H9 (cell line): Measurements from ENCODE around the gene APPL1. TPM values are rescaled to one million over a fixed set of nuclear protein-coding genes. Genes with fewer than 3 reads are reported as not detected.

Experiments
- DNase-seq: peaks from one replicate; pipeline ENCODE4 v3.0.0-alpha.2; 2017
- H2AFZ ChIP-seq: one replicate; pipeline ENCODE4 v1.6.1; 2013; ENCODE audit warnings: mild to moderate bottlenecking, low read length, control low read depth, moderate library complexity
- H2AK5ac ChIP-seq: 2 replicates; pipeline ENCODE4 v1.6.1; 2013; ENCODE audit warnings: low read length, control low read depth, mixed read lengths; ENCODE audit not compliant: insufficient read length
- H2BK120ac ChIP-seq: one replicate; pipeline ENCODE4 v1.6.1; 2013; ENCODE audit warnings: low read depth, mild to moderate bottlenecking, low read length, control low read depth, inconsistent platforms; ENCODE audit not compliant: poor library complexity, severe bottlenecking
- H2BK12ac ChIP-seq: 2 replicates; pipeline ENCODE4 v1.6.1; 2013; ENCODE audit warnings: low read length, control low read depth, mixed read lengths, low read depth; ENCODE audit not compliant: insufficient read length
- H2BK15ac ChIP-seq: 2 replicates; pipeline ENCODE4 v1.6.1; 2013; ENCODE audit warnings: low read depth, low read length, control low read depth
- H2BK20ac ChIP-seq: one replicate; pipeline ENCODE4 v1.6.1; 2013; ENCODE audit warnings: low read depth, mild to moderate bottlenecking, low read length, control low read depth, inconsistent platforms; ENCODE audit not compliant: poor library complexity, severe bottlenecking
- H2BK5ac ChIP-seq: 2 replicates; pipeline ENCODE4 v1.6.1; 2013; ENCODE audit warnings: low read length, control low read depth, mixed read lengths; ENCODE audit not compliant: insufficient read length
- H3K14ac ChIP-seq: 2 replicates; pipeline ENCODE4 v1.6.1; 2013; ENCODE audit warnings: low read length, control low read depth; ENCODE audit not compliant: insufficient read depth
- H3K18ac ChIP-seq: 2 replicates; pipeline ENCODE4 v1.6.1; 2013; ENCODE audit warnings: low read depth, mild to moderate bottlenecking, mixed read lengths, low read length, control low read depth; ENCODE audit not compliant: insufficient read length
- H3K23ac ChIP-seq: 2 replicates; pipeline ENCODE4 v1.6.1; 2013; ENCODE audit warnings: low read length, control low read depth, mixed read lengths, low read depth; ENCODE audit not compliant: insufficient read length
- H3K23me2 ChIP-seq: 2 replicates; pipeline ENCODE4 v1.6.1; 2013; ENCODE audit warnings: low read depth, mild to moderate bottlenecking, mixed read lengths, low read length, control low read depth; ENCODE audit not compliant: insufficient read length, poor library complexity, severe bottlenecking
- H3K27ac ChIP-seq: 2 replicates; pipeline ENCODE4 v1.5.1; 2013; ENCODE audit warnings: low read length, control low read depth, mixed read lengths, low read depth; ENCODE audit not compliant: insufficient read length
- H3K27me3 ChIP-seq: 2 replicates; pipeline ENCODE4 v1.6.1; 2013; ENCODE audit warnings: low read length, control low read depth, inconsistent platforms; ENCODE audit not compliant: insufficient read depth
- H3K4ac ChIP-seq: 2 replicates; pipeline ENCODE4 v1.6.1; 2013; ENCODE audit warnings: low read depth, mild to moderate bottlenecking, control low read depth, inconsistent platforms, low read length, moderate library complexity
- H3K4me1 ChIP-seq: 2 replicates; pipeline ENCODE4 v1.6.1; 2013; ENCODE audit warnings: low read length, control low read depth, inconsistent platforms; ENCODE audit not compliant: insufficient read depth
- H3K4me2 ChIP-seq: 2 replicates; pipeline ENCODE4 v1.6.1; 2013; ENCODE audit warnings: low read length, control low read depth, mixed read lengths; ENCODE audit not compliant: insufficient read length, insufficient read depth
- H3K56ac ChIP-seq: 2 replicates; pipeline ENCODE4 v1.6.1; 2013; ENCODE audit warnings: low read depth, mild to moderate bottlenecking, mixed read lengths, low read length, control low read depth; ENCODE audit not compliant: insufficient read length
- H3K79me1 ChIP-seq: 2 replicates; pipeline ENCODE4 v1.6.1; 2013; ENCODE audit warnings: low read depth, mild to moderate bottlenecking, moderate library complexity, low read length, control low read depth, inconsistent platforms; ENCODE audit not compliant: insufficient read depth, poor library complexity, severe bottlenecking
- H3K79me2 ChIP-seq: 2 replicates; pipeline ENCODE4 v1.6.1; 2013; ENCODE audit warnings: low read length, control low read depth, inconsistent platforms; ENCODE audit not compliant: insufficient read depth
- H3K9ac ChIP-seq: 2 replicates; pipeline ENCODE4 v1.6.1; 2013; ENCODE audit warnings: low read length, control low read depth, mixed read lengths; ENCODE audit not compliant: insufficient read length; ENCODE audit errors: extremely low read depth
- H3K9me3 ChIP-seq: one replicate; pipeline ENCODE4 v1.6.1; 2013; ENCODE audit warnings: low read depth, low read length, inconsistent platforms; ENCODE audit not compliant: control insufficient read depth
- H3T11ph ChIP-seq: one replicate; pipeline ENCODE4 v1.6.1; 2013; ENCODE audit warnings: mild to moderate bottlenecking, low read length, control low read depth, inconsistent platforms
- H4K20me1 ChIP-seq: one replicate; pipeline ENCODE4 v1.6.1; 2013; ENCODE audit not compliant: control insufficient read depth, insufficient read length, insufficient read depth
- H4K5ac ChIP-seq: 2 replicates; pipeline ENCODE4 v1.6.1; 2013; ENCODE audit warnings: low read depth, mild to moderate bottlenecking, mixed read lengths, low read length, control low read depth; ENCODE audit not compliant: insufficient read length
- H4K8ac ChIP-seq: replicated peaks from 2 replicates; pipeline ENCODE4 v1.6.1; 2013; ENCODE audit warnings: low read length, control low read depth, mixed read lengths, low read depth; ENCODE audit not compliant: insufficient read length
- H4K91ac ChIP-seq: 2 replicates; pipeline ENCODE4 v1.6.1; 2013; ENCODE audit warnings: low read depth, mild to moderate bottlenecking, moderate library complexity, mixed read lengths, low read length, control low read depth; ENCODE audit not compliant: insufficient read length
- H3K27ac Mint-ChIP-seq, 3 experiments: 2 replicates in 2 of 3; 3 replicates in 1 of 3; pipeline ENCODE4 v1.8.0; 2020 to 2021; ENCODE audit warnings: mixed read lengths in 3 of 3, mild to moderate bottlenecking in 1 of 3, moderate library complexity in 1 of 3
- H3K27me3 Mint-ChIP-seq: 2 replicates; pipeline ENCODE4 v1.8.0; 2021; ENCODE audit warnings: low read depth, mild to moderate bottlenecking, moderate library complexity, mixed read lengths
- H3K36me3 Mint-ChIP-seq, 3 experiments: 2 replicates in 2 of 3; 3 replicates in 1 of 3; pipeline ENCODE4 v1.8.0; 2020 to 2021; ENCODE audit warnings: low read depth in 3 of 3, mixed read lengths in 3 of 3; ENCODE audit not compliant: insufficient read depth in 1 of 3
- H3K4me1 Mint-ChIP-seq, 2 experiments: 2 replicates each; pipeline ENCODE4 v1.8.0; 2020; ENCODE audit warnings: mixed read lengths in 2 of 2
- H3K4me3 Mint-ChIP-seq, 2 experiments: 2 replicates in 1 of 2; 3 replicates in 1 of 2; pipeline ENCODE4 v1.8.0; 2020 to 2021; ENCODE audit warnings: mild to moderate bottlenecking in 2 of 2, mixed read lengths in 2 of 2, moderate library complexity in 1 of 2
- H3K9me3 Mint-ChIP-seq, 2 experiments: 2 replicates in 1 of 2; 3 replicates in 1 of 2; pipeline ENCODE4 v1.8.0; 2020; ENCODE audit warnings: mild to moderate bottlenecking in 2 of 2, mixed read lengths in 2 of 2, moderate library complexity in 1 of 2
- CTCF ChIP-seq: fragments of 200-600 bp; sonication (generic); conservative IDR thresholded peaks from 3 replicates; pipeline ENCODE4 v1.8.0; 2021; ENCODE audit warnings: antibody characterized with exemption, mild to moderate bottlenecking
- WGBS: extraction: QIAGEN DNeasy Blood & Tissue Kit; methylation state at CpG from one replicate; pipeline ENCODE4 v1.1.7; 2013; ENCODE audit warnings: missing lambda C conversion rate, low lambda C conversion rate, mixed read lengths; ENCODE audit not compliant: insufficient read length; ENCODE audit errors: extremely low coverage; 5-methylcytosine and 5-hydroxymethylcytosine counted together
- total RNA-seq: library from RNA; stranded (reverse); gene quantifications from 2 replicates; pipeline ENCODE4 v1.2.1, GENCODE V29; 2021

APPL1 gene
- total RNA-seq, 1 experiment from 2014 or later, result 34.4 TPM

GRCh38 chr3:57268416-57268815 is 40.9 kb downstream of the APPL1 start:
- no peak overlapping the region for H2BK20ac ChIP-seq
- no peak overlapping the region for H3K4me2 ChIP-seq
- H3K79me2 ChIP-seq, result no peaks in the 10 kb centered on the region
- H2BK15ac ChIP-seq, result no peak overlapping the region
- no peak overlapping the region for H3K9ac ChIP-seq
- no peaks in the 10 kb centered on the region for H3K27me3 ChIP-seq
- H3K79me1 ChIP-seq, result no peaks in the 10 kb centered on the region
- Mint-ChIP-seq H3K4me1 (peaks cover 0 to 5% of the 10 kb centered on the region in 2 experiments; a peak in 2 of 4 replicates), H3K27ac (no peak overlapping the region), H3K9me3 (peaks cover 2% of the 10 kb centered on the region in 2 experiments; a peak in 4 of 5 replicates), H3K4me3 (no peak overlapping the region), H3K36me3 (peaks cover 28 to 61% (median 57%) of the 10 kb centered on the region in 3 experiments), H3K27me3 (no peaks in the 10 kb centered on the region)
- no peak overlapping the region for H2BK120ac ChIP-seq
- no peaks in the 10 kb centered on the region for H4K20me1 ChIP-seq
- no peak overlapping the region for H2AFZ ChIP-seq
- no peak for DNase-seq
- no peak overlapping the region for H3K56ac ChIP-seq
- no peak overlapping the region for H4K91ac ChIP-seq
- no peaks in the 10 kb centered on the region for H3K23me2 ChIP-seq
- no peak overlapping the region for H3K23ac ChIP-seq
- no peak for TF ChIP-seq CTCF
- H2BK12ac ChIP-seq, result no peak overlapping the region
- no peak overlapping the region for H2AK5ac ChIP-seq
- no peak overlapping the region for H4K8ac ChIP-seq
- H4K5ac ChIP-seq, result no peak overlapping the region
- no peak overlapping the region for H3K14ac ChIP-seq
- H3K4ac ChIP-seq, result no peak overlapping the region
- H3K18ac ChIP-seq, result no peak overlapping the region
- no peak overlapping the region for H3T11ph ChIP-seq
- WGBS, result no CpG with 5 or more reads among the region's 1 CpG
- no peaks in the 10 kb centered on the region for H3K4me1 ChIP-seq
- no peak overlapping the region for H3K27ac ChIP-seq
- no peak overlapping the region for H2BK5ac ChIP-seq
- H3K9me3 ChIP-seq, result no peaks in the 10 kb centered on the region
